ENCODE results near the gene LRP6. TPM values are rescaled to one million over a fixed set of nuclear protein-coding genes. Genes with fewer than 3 reads are reported as not detected.
"Not testable (repeated sequence)": the region's sequence is repeated elsewhere in the genome, so short reads cannot be mapped to it uniquely, and the experiment has no call there.

The LRP6 gene
- polyA plus RNA-seq, 10 donors = 27.8 to 37.0 (median 33.6) TPM

DNA sequence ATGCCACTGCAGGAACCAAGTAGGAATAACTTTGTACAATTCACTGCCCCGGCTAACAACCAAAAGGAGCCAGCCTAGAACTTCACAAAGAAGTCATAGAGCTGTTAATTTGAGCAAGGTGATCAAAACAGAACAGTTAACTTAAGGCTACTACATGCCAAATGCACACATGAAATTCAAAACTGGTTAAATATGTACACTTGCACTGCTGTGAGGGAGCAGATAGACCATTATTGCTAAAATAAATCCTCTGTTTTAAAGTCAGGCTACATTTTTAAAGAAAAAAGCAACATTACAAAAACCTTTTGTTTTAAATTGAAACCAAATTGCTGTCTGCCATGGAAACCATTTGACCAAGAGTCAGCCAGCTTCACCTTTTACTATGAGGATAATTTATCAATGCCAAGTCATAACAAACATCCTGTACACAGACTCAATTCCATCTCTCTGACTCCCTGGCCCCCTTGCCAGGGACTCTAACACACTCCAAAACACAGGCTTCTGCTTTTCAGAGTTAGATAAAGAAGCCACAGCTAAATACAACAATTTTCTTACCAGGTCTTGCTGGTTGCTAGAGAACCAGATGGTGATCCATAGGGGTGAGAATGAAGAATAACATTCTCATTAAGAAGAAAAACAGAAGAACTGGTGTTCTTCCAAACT, 84.0 kb downstream of the LRP6 start:
- DNase-seq = peak in 1 of 3 donors; percentile 27

GRCh38 chr12:12181511-12181910, 85.3 kb downstream of the LRP6 start:
- DNase-seq = no peak

GRCh38 chr12:12180575-12180974, 86.3 kb downstream of the LRP6 start:
- no peak for DNase-seq

- no peak for DNase-seq
These were observed 86.7 kb downstream of the LRP6 start for GRCh38 chr12:12180136-12180535.

GRCh38 chr12:12178559-12178958, 88.3 kb downstream of the LRP6 start:
- DNase-seq = peak in 2 of 3 donors; percentile 46 to 72

DNA sequence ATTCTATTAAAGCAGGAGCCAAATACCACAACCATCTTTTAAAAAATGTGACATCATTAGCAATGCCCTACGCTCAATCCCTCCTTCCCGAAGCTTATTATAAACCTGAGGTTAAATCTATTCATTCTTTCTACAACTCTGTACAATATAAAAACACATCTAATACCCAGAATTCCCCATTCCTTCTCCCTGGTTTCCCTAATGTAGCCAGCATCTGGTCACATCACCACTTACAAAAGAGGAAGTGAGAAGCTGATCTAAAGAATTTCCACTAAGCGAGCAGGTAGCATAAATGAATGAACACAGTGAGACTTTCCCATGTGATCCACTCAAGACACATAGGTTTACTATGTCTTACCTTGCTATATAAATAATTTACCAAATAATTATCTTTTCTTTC, 90.4 kb downstream of the LRP6 start:
- DNase-seq = no peak

DNA sequence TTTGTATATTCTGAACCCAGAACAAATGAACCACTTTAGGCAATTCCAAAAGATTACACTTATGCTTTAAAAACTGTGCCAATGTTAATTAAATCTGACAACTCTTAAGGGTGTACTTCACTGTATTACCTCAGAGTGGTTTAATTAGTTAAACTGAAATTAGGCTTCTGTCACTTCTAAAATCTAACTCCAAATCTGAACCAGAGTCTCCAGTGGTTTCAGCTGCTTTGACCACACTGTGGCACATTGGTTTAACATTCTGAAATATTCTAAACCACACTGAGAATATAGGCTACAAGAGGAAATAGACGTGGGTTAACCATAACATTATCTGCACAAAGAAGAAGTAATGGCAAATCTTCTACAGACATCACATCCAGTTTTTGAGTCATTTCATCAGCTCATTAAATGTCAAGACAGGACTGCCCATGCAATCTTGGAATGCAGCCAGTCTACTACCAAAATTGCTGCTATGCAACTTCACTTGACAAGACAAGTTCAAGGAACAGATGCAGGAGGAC, 94.8 kb downstream of the LRP6 start:
- DNase-seq = peak in 1 of 3 donors; percentile 37

DNA sequence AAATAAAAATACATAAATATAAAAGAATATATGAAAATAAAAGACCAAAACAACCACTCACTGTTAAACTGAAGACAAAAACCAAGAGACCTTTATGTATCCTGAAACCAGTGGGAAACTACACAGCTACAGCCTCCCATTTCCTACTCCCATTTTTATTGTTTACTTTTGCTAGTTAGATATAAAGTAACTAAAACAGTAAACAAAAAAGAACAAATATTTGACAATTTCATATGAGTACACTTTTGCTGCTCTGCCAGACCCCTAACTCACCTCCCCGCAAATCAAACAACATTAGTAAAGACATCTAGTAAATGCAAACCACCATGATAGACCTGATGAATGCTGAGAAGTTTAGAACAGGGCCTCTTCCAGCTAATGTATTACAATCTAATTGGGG, 99.0 kb downstream of the LRP6 start:
- no peak for DNase-seq

DNA sequence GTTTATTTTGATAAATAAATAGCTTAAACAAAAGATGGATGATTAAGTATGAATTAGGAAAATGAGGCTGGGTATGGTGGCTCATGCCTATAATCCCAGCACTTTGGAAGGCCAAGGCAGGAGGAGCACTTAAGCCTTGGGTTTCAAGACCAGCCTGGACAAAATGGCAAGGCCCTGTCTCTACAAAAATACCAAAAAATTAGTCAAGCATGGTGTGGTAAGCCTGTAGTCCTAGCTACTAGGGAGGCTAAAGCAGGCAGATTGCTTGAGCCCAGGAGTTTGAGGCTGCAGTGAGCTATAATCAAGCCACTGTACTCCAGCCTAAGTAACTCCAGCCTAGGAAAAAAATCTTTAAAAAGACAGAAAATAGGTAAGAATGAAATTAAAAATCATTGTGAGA, 100.1 kb downstream of the LRP6 start:
- DNase-seq = no peak

GRCh38 chr12:12159988-12160387, 106.9 kb downstream of the LRP6 start:
- peak; percentile 43 to 81 (median 65) for DNase-seq

GRCh38 chr12:12158858-12159257, 108.0 kb downstream of the LRP6 start:
- peak in 1 of 3 donors; percentile 22 for DNase-seq

DNA sequence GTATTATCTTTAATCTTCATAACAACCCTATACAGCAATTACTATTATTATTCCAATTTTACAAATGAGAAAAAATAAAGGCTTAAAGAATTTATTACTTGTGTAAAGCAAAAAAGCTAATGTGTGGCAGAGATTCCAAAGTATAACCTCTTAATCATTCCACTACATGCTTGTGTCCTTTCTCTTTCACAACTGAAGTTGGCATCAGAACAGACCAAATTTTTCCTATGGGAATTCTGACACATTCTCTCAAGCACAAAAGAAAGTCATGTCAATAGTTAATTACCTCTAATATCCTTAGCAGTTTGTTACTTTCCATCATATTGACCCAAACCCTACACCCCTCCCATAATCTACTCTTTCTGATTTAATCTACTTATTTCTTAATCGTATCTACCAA, 109.4 kb downstream of the LRP6 start:
- DNase-seq = no peak

GRCh38 chr12:12156828-12157227, 110.0 kb downstream of the LRP6 start:
- DNase-seq = no peak

DNA sequence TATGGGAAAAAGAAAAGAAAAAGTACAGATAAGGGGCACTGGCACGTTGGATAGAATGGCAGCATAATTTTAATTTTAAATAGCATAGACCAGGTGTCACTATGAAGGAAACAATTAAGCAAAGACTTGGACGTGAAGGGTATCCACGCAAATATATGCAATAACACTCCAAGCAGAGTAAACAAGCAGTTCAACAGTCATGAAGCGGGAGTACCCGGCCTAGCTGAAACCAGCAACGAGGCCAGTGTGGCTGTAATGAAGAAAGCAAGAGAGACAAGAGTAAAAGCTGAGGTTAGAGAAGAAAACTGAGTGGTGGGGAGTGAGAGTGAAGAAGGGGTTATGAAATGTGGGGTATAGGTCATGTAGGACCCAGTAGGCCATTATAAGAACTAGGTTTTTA, 110.7 kb downstream of the LRP6 start:
- no peak for DNase-seq

DNA sequence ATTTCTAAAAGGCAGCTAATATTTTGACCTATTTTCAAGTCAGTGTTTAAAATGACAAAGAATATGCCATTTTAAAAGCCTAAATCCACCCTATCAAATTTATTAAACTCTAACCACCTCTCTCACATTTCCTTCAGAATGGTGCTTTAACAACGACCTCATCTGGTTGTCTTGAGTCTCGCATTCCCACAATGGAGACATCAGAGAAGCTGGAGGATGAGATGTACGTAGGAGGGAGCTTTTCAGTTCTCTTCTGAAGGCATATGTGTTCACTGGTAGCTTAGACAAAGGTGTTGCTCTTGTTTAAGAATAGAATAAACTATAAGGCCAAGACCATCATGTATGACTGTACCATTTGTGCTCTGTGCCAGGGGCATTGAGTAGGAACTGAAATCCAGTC, 113.2 kb downstream of the LRP6 start:
- DNase-seq = no peak

DNA sequence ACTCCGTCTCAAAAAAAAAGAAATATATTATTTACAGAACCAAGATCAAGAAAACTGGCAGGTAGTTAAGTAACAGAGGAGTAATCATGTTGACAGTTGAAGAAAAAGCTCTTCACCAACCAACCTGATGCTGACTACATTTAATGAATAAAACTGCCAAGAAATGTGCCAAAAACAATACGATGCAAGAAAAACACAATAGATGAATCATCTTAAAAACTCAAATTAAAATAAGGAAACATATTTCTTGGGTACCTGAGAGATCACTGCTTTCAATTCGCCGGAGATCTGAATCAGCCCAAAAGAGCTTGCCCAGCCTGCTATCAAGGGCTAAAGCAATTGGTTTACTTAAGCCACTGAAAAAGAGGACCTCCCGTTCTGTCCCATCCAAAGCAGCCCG, 119.7 kb downstream of the LRP6 start:
- no peak for DNase-seq

- DNase-seq = not testable (repeated sequence)
These were observed 122.3 kb downstream of the LRP6 start for GRCh38 chr12:12144531-12144930.

- no peak for DNase-seq
These were observed 125.8 kb downstream of the LRP6 start for GRCh38 chr12:12141000-12141399.

GRCh38 chr12:12138203-12139154, 128.4 kb downstream of the LRP6 start:
- DNase-seq = no peak

- DNase-seq = no peak
These were observed 133.1 kb downstream of the LRP6 start for GRCh38 chr12:12133785-12134184.

GRCh38 chr12:12133259-12133658, 133.6 kb downstream of the LRP6 start:
- no peak for DNase-seq

GRCh38 chr12:12128670-12129069, 138.2 kb downstream of the LRP6 start:
- no peak for DNase-seq

DNA sequence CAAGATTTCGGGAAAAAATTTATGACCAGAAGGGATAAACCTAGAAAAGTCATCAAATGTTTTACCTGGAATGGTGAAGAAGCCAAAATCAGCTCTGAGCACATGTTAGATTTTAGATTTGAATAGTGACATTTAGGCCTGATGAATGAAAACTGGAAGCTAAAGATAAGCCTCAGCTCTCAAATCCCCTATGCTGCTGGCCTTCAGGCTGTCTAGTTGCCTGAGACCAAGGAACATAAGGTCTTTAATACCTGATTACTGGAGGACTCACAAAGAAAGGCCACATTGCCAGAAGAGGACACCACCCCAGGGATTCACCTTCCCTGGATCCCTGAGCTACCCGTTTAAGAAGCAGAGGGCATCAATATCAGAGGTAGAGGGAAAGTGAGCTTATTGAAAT, 139.5 kb downstream of the LRP6 start:
- no peak for DNase-seq
